Calu3 (cell line): ENCODE data around the gene KIRREL1. TPM values are rescaled to one million over a fixed set of nuclear protein-coding genes. Genes with fewer than 3 reads are reported as not detected.
A peak's percentile ranks its signal among the peaks of the same experiment; 100 is the strongest.

Source experiments
- BruUV-seq: library from RNA; stranded (reverse); fragments of 400-500 nt; replicated peaks from 2 replicates; lab custom pipeline; 2021; lab: Mats Ljungman, UMichigan
- CTCF ChIA-PET: fragments of 300-600 bp; sonication (Branson Sonifier 250); formaldehyde crosslinking; loops from one replicate; lab custom pipeline; 2022; ENCODE audit warnings: antibody characterized with exemption; lab: Charles Lee
- DNase-seq: peaks from one replicate; pipeline ENCODE4 v3.0.0; 2022
- H3K27ac Mint-ChIP-seq: one replicate; pipeline ENCODE4 v1.8.0; 2022; ENCODE audit warnings: mixed read lengths; ENCODE audit not compliant: unreplicated experiment
- H3K27me3 Mint-ChIP-seq: one replicate; pipeline ENCODE4 v1.8.0; 2022; ENCODE audit warnings: mixed read lengths; ENCODE audit not compliant: unreplicated experiment
- H3K36me3 Mint-ChIP-seq: one replicate; pipeline ENCODE4 v1.8.0; 2022; ENCODE audit warnings: mild to moderate bottlenecking, moderate library complexity, mixed read lengths; ENCODE audit not compliant: insufficient read depth, unreplicated experiment
- H3K4me1 Mint-ChIP-seq: one replicate; pipeline ENCODE4 v1.8.0; 2022; ENCODE audit warnings: mild to moderate bottlenecking, low read depth, mixed read lengths; ENCODE audit not compliant: unreplicated experiment
- H3K4me3 Mint-ChIP-seq: one replicate; pipeline ENCODE4 v1.8.0; 2022; ENCODE audit warnings: mild to moderate bottlenecking, low read depth, moderate library complexity, mixed read lengths; ENCODE audit not compliant: unreplicated experiment
- H3K9me3 Mint-ChIP-seq: one replicate; pipeline ENCODE4 v1.8.0; 2022; ENCODE audit warnings: low read depth, mixed read lengths; ENCODE audit not compliant: unreplicated experiment
- intact Hi-C: fragments of 100-400 bp; cut with micrococcal nuclease; formaldehyde crosslinking; loops from one replicate; pipeline ENCODE4 v1.10.0; 2022; ENCODE audit not compliant: unreplicated experiment
- total RNA-seq: library from RNA; stranded (reverse); gene quantifications from 2 replicates; pipeline ENCODE4 v1.2.3, GENCODE V29; 2022
- TF ChIP-seq, protein P1 (sequence below): fragments of 200-600 bp; IDR thresholded peaks from one replicate; pipeline ENCODE4 v1.8.0; 2022; ENCODE audit warnings: antibody characterized with exemption; ENCODE audit not compliant: unreplicated experiment

Gene KIRREL1
- total RNA-seq, 1 experiment from 2014 or later: 31.4 TPM

- Mint-ChIP-seq H3K9me3 (no peaks in the 10 kb centered on the region), H3K27ac (peak overlapping the region; percentile 16), H3K4me3 (no peak overlapping the region), H3K4me1 (peaks cover 74% of the 10 kb centered on the region), H3K36me3 (peaks cover 4% of the 10 kb centered on the region), H3K27me3 (no peaks in the 10 kb centered on the region)
- TF ChIP-seq, protein P1, sequence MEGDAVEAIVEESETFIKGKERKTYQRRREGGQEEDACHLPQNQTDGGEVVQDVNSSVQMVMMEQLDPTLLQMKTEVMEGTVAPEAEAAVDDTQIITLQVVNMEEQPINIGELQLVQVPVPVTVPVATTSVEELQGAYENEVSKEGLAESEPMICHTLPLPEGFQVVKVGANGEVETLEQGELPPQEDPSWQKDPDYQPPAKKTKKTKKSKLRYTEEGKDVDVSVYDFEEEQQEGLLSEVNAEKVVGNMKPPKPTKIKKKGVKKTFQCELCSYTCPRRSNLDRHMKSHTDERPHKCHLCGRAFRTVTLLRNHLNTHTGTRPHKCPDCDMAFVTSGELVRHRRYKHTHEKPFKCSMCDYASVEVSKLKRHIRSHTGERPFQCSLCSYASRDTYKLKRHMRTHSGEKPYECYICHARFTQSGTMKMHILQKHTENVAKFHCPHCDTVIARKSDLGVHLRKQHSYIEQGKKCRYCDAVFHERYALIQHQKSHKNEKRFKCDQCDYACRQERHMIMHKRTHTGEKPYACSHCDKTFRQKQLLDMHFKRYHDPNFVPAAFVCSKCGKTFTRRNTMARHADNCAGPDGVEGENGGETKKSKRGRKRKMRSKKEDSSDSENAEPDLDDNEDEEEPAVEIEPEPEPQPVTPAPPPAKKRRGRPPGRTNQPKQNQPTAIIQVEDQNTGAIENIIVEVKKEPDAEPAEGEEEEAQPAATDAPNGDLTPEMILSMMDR: no peak
- BruUV-seq: no TSS peak
- intact Hi-C loops: no loop called here
- CTCF ChIA-PET: interaction anchor here (1.2 kb wide), 1 partner anchor 12 kb away, joined by 3 read pairs; no protein-coding TSS in a partner anchor
- no peak for DNase-seq
Measured at GRCh38 chr1:158021721-158022120, 28.3 kb downstream of the KIRREL1 start.

GRCh38 chr1:158022554-158023312 is 29.3 kb downstream of the KIRREL1 start:
- BruUV-seq: no TSS peak
- CTCF ChIA-PET: no interaction called here
- Mint-ChIP-seq H3K27me3 (no peaks in the 10 kb centered on the region), H3K36me3 (peaks cover 4% of the 10 kb centered on the region), H3K4me3 (no peak overlapping the region), H3K9me3 (no peaks in the 10 kb centered on the region), H3K27ac (no peak overlapping the region), H3K4me1 (peaks cover 63% of the 10 kb centered on the region)
- intact Hi-C loops: no loop called here
- no peak for DNase-seq
- TF ChIP-seq, protein P1: no peak

GRCh38 chr1:158024737-158025136 is 31.3 kb downstream of the KIRREL1 start:
- Mint-ChIP-seq H3K36me3 (peaks cover 4% of the 10 kb centered on the region), H3K4me3 (no peak overlapping the region), H3K27me3 (no peaks in the 10 kb centered on the region), H3K27ac (no peak overlapping the region), H3K4me1 (peaks cover 43% of the 10 kb centered on the region), H3K9me3 (no peaks in the 10 kb centered on the region)
- intact Hi-C loops: no loop called here
- CTCF ChIA-PET: no interaction called here
- BruUV-seq: no TSS peak
- TF ChIP-seq, protein P1: no peak
- DNase-seq: no peak

- CTCF ChIA-PET: interaction anchor here (0.7 kb wide), 1 partner anchor 48 kb away, joined by 4 read pairs; no protein-coding TSS in a partner anchor
- TF ChIP-seq, protein P1: no peak
- Mint-ChIP-seq H3K9me3 (no peaks in the 10 kb centered on the region), H3K4me1 (peaks cover 34% of the 10 kb centered on the region), H3K27me3 (no peaks in the 10 kb centered on the region), H3K36me3 (no peaks in the 10 kb centered on the region), H3K27ac (peak overlapping the region; percentile 31), H3K4me3 (no peak overlapping the region)
- intact Hi-C loops: no loop called here
- no TSS peak for BruUV-seq
- no peak for DNase-seq
Measured at GRCh38 chr1:158025576-158026230, 32.3 kb downstream of the KIRREL1 start.
